ENCODE data around the gene PCDH9.

DNA sequence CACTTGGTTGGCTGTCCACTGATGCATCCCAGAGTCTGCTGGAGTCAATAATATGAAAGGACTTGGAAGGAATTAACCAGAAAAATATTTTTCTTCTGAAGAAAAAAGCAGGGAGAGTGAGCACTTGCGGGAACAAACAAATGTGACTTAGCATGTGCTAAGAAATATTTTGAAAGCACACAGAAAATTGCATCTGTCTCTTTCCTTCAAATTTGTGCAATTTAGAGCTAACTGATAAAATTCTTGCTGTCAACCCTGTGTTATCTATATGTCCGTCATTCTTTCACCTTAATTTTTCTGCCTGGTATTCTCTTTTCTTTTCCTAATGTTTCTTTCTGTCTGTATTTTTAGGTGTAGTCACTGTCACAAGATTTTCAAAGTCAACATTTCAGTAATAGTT, 852.6 kb downstream of the PCDH9 start:
- TF ChIP-seq, protein P1, sequence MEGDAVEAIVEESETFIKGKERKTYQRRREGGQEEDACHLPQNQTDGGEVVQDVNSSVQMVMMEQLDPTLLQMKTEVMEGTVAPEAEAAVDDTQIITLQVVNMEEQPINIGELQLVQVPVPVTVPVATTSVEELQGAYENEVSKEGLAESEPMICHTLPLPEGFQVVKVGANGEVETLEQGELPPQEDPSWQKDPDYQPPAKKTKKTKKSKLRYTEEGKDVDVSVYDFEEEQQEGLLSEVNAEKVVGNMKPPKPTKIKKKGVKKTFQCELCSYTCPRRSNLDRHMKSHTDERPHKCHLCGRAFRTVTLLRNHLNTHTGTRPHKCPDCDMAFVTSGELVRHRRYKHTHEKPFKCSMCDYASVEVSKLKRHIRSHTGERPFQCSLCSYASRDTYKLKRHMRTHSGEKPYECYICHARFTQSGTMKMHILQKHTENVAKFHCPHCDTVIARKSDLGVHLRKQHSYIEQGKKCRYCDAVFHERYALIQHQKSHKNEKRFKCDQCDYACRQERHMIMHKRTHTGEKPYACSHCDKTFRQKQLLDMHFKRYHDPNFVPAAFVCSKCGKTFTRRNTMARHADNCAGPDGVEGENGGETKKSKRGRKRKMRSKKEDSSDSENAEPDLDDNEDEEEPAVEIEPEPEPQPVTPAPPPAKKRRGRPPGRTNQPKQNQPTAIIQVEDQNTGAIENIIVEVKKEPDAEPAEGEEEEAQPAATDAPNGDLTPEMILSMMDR (IDR thresholded peaks at IDR 0.05) = no peak
- TF ChIP-seq POLR2AphosphoS5 (IDR thresholded peaks at IDR 0.05) (no peak), EP300 (IDR thresholded peaks at IDR 0.05) (no peak), POLR2A (IDR thresholded peaks at IDR 0.05) (no peak)
